ENCODE measurements around the gene GNAI1. TPM values are rescaled to one million over a fixed set of nuclear protein-coding genes. Genes with fewer than 3 reads are reported as not detected.

Gene GNAI1
- total and polyA plus RNA-seq, 3 experiments from 2014 or later, result 0.39 to 3.8 (median 0.42) TPM

- no peaks in the 10 kb centered on the region for H3K36me3 Mint-ChIP-seq
- CTCF ChIA-PET, result no interaction called here
- peaks cover 4 to 20% (median 10%) of the 10 kb centered on the region in 5 donors for H3K9me3 Mint-ChIP-seq
- H3K27me3 Mint-ChIP-seq, result peaks cover 0 to 1% of the 10 kb centered on the region in 2 donors
- H3K9me3 ChIP-seq (ENCODE audit: low read length), result no peaks in the 10 kb centered on the region
- no peaks in the 10 kb centered on the region for H3K4me1 ChIP-seq (ENCODE audit: insufficient read depth, low read length)
- H3K4me3 Mint-ChIP-seq, result no peak overlapping the region
- H3K36me3 ChIP-seq (ENCODE audit: insufficient read depth, low read length), result no peaks in the 10 kb centered on the region
- H3K27ac Mint-ChIP-seq, result no peak overlapping the region
- no peaks in the 10 kb centered on the region for H3K27me3 ChIP-seq (ENCODE audit: insufficient read depth, low read length, poor library complexity, severe bottlenecking)
- DNase-seq, result no peak
- H3K27ac ChIP-seq (ENCODE audit: low read depth, low read length), result no peak overlapping the region
- POLR2A ChIA-PET, result no interaction called here
- H3K4me1 Mint-ChIP-seq, result no peaks in the 10 kb centered on the region
- no peak overlapping the region for H3K4me3 ChIP-seq (ENCODE audit: low read length)
Measured at GRCh38 chr7:80244206-80244916, 109.7 kb downstream of the GNAI1 start.

GRCh38 chr7:80247144-80247543, 112.5 kb downstream of the GNAI1 start:
- no peak for DNase-seq
- Histone ChIP-seq H3K27me3 (ENCODE audit: insufficient read depth, low read length, poor library complexity, severe bottlenecking) (no peaks in the 10 kb centered on the region), H3K4me1 (ENCODE audit: insufficient read depth, low read length) (no peaks in the 10 kb centered on the region), H3K9me3 (ENCODE audit: low read length) (no peaks in the 10 kb centered on the region), H3K27ac (ENCODE audit: low read depth, low read length) (no peak overlapping the region), H3K4me3 (ENCODE audit: low read length) (no peak overlapping the region), H3K36me3 (ENCODE audit: insufficient read depth, low read length) (no peaks in the 10 kb centered on the region)
- Mint-ChIP-seq H3K9me3 (peaks cover 4 to 14% (median 11%) of the 10 kb centered on the region in 5 donors), H3K27ac (no peak overlapping the region), H3K27me3 (peaks cover 0 to 1% of the 10 kb centered on the region in 2 donors), H3K36me3 (no peaks in the 10 kb centered on the region), H3K4me3 (no peak overlapping the region), H3K4me1 (no peaks in the 10 kb centered on the region)
- ChIA-PET POLR2A (no interaction called here), CTCF (no interaction called here)

- Histone ChIP-seq H3K4me1 (ENCODE audit: insufficient read depth, low read length) (no peaks in the 10 kb centered on the region), H3K4me3 (ENCODE audit: low read length) (no peak overlapping the region), H3K9me3 (ENCODE audit: low read length) (no peaks in the 10 kb centered on the region), H3K27me3 (ENCODE audit: insufficient read depth, low read length, poor library complexity, severe bottlenecking) (no peaks in the 10 kb centered on the region), H3K36me3 (ENCODE audit: insufficient read depth, low read length) (no peaks in the 10 kb centered on the region), H3K27ac (ENCODE audit: low read depth, low read length) (no peak overlapping the region)
- Mint-ChIP-seq H3K36me3 (no peaks in the 10 kb centered on the region), H3K27me3 (peaks cover 0 to 1% of the 10 kb centered on the region in 2 donors), H3K4me3 (no peak overlapping the region), H3K9me3 (peaks cover 6 to 14% (median 11%) of the 10 kb centered on the region in 5 donors), H3K4me1 (no peaks in the 10 kb centered on the region), H3K27ac (no peak overlapping the region)
- DNase-seq, result no peak
- CTCF ChIA-PET, result no interaction called here
- POLR2A ChIA-PET, result no interaction called here
Measured at GRCh38 chr7:80247891-80248290, 113.3 kb downstream of the GNAI1 start.

GRCh38 chr7:80249184-80249583, 114.6 kb downstream of the GNAI1 start:
- H3K9me3 ChIP-seq (ENCODE audit: low read length), result no peaks in the 10 kb centered on the region
- no peak overlapping the region for H3K4me3 ChIP-seq (ENCODE audit: low read length)
- no peak for DNase-seq
- ChIA-PET CTCF (no interaction called here), POLR2A (no interaction called here)
- H3K36me3 ChIP-seq (ENCODE audit: insufficient read depth, low read length), result no peaks in the 10 kb centered on the region
- H3K27me3 ChIP-seq (ENCODE audit: insufficient read depth, low read length, poor library complexity, severe bottlenecking), result no peaks in the 10 kb centered on the region
- no peaks in the 10 kb centered on the region for H3K4me1 ChIP-seq (ENCODE audit: insufficient read depth, low read length)
- no peaks in the 10 kb centered on the region for H3K36me3 Mint-ChIP-seq
- H3K27ac Mint-ChIP-seq, result no peak overlapping the region
- peaks cover 6 to 17% (median 12%) of the 10 kb centered on the region in 5 donors for H3K9me3 Mint-ChIP-seq
- H3K4me3 Mint-ChIP-seq, result no peak overlapping the region
- H3K27ac ChIP-seq (ENCODE audit: low read depth, low read length), result no peak overlapping the region
- peaks cover 0 to 2% of the 10 kb centered on the region in 2 donors for H3K27me3 Mint-ChIP-seq
- H3K4me1 Mint-ChIP-seq, result no peaks in the 10 kb centered on the region

- no peak for DNase-seq
- Mint-ChIP-seq H3K4me1 (no peaks in the 10 kb centered on the region), H3K4me3 (no peak overlapping the region), H3K27ac (no peak overlapping the region), H3K36me3 (no peaks in the 10 kb centered on the region), H3K27me3 (peaks cover 0 to 2% of the 10 kb centered on the region in 2 donors), H3K9me3 (peaks cover 4 to 20% (median 12%) of the 10 kb centered on the region in 5 donors)
- Histone ChIP-seq H3K4me1 (ENCODE audit: insufficient read depth, low read length) (no peaks in the 10 kb centered on the region), H3K27ac (ENCODE audit: low read depth, low read length) (no peak overlapping the region), H3K4me3 (ENCODE audit: low read length) (no peak overlapping the region), H3K36me3 (ENCODE audit: insufficient read depth, low read length) (no peaks in the 10 kb centered on the region), H3K27me3 (ENCODE audit: insufficient read depth, low read length, poor library complexity, severe bottlenecking) (no peaks in the 10 kb centered on the region), H3K9me3 (ENCODE audit: low read length) (no peaks in the 10 kb centered on the region)
- ChIA-PET CTCF (no interaction called here), POLR2A (no interaction called here)
Measured at GRCh38 chr7:80249619-80250295, 115.1 kb downstream of the GNAI1 start.

- no peaks in the 10 kb centered on the region for H3K4me1 Mint-ChIP-seq
- no peaks in the 10 kb centered on the region for H3K36me3 Mint-ChIP-seq
- H3K4me1 ChIP-seq (ENCODE audit: insufficient read depth, low read length), result no peaks in the 10 kb centered on the region
- no peaks in the 10 kb centered on the region for H3K27me3 ChIP-seq (ENCODE audit: insufficient read depth, low read length, poor library complexity, severe bottlenecking)
- H3K27ac ChIP-seq (ENCODE audit: low read depth, low read length), result no peak overlapping the region
- no peaks in the 10 kb centered on the region for H3K36me3 ChIP-seq (ENCODE audit: insufficient read depth, low read length)
- H3K9me3 Mint-ChIP-seq, result peaks cover 2 to 20% (median 13%) of the 10 kb centered on the region in 5 donors
- H3K9me3 ChIP-seq (ENCODE audit: low read length), result no peaks in the 10 kb centered on the region
- DNase-seq, result no peak
- H3K4me3 Mint-ChIP-seq, result no peak overlapping the region
- CTCF ChIA-PET, result no interaction called here
- POLR2A ChIA-PET, result no interaction called here
- no peak overlapping the region for H3K27ac Mint-ChIP-seq
- H3K4me3 ChIP-seq (ENCODE audit: low read length), result no peak overlapping the region
- peaks cover 0 to 2% of the 10 kb centered on the region in 2 donors for H3K27me3 Mint-ChIP-seq
Measured at GRCh38 chr7:80253237-80253636, 118.6 kb downstream of the GNAI1 start.

GRCh38 chr7:80253653-80254052, 119.0 kb downstream of the GNAI1 start:
- H3K4me3 ChIP-seq (ENCODE audit: low read length), result no peak overlapping the region
- POLR2A ChIA-PET, result no interaction called here
- no peak overlapping the region for H3K27ac Mint-ChIP-seq
- no peaks in the 10 kb centered on the region for H3K36me3 ChIP-seq (ENCODE audit: insufficient read depth, low read length)
- H3K9me3 Mint-ChIP-seq, result peaks cover 2 to 20% (median 9%) of the 10 kb centered on the region in 5 donors
- CTCF ChIA-PET, result no interaction called here
- no peaks in the 10 kb centered on the region for H3K27me3 ChIP-seq (ENCODE audit: insufficient read depth, low read length, poor library complexity, severe bottlenecking)
- no peaks in the 10 kb centered on the region for H3K4me1 Mint-ChIP-seq
- H3K9me3 ChIP-seq (ENCODE audit: low read length), result no peaks in the 10 kb centered on the region
- H3K27ac ChIP-seq (ENCODE audit: low read depth, low read length), result no peak overlapping the region
- H3K4me1 ChIP-seq (ENCODE audit: insufficient read depth, low read length), result no peaks in the 10 kb centered on the region
- H3K27me3 Mint-ChIP-seq, result peaks cover 0 to 2% of the 10 kb centered on the region in 2 donors
- H3K36me3 Mint-ChIP-seq, result no peaks in the 10 kb centered on the region
- no peak for DNase-seq
- H3K4me3 Mint-ChIP-seq, result no peak overlapping the region

- Mint-ChIP-seq H3K9me3 (peaks cover 2 to 28% (median 12%) of the 10 kb centered on the region in 5 donors), H3K27me3 (peaks cover 0 to 3% of the 10 kb centered on the region in 2 donors), H3K27ac (no peak overlapping the region), H3K36me3 (no peaks in the 10 kb centered on the region), H3K4me1 (no peaks in the 10 kb centered on the region), H3K4me3 (no peak overlapping the region)
- Histone ChIP-seq H3K27me3 (ENCODE audit: insufficient read depth, low read length, poor library complexity, severe bottlenecking) (no peaks in the 10 kb centered on the region), H3K36me3 (ENCODE audit: insufficient read depth, low read length) (no peaks in the 10 kb centered on the region), H3K4me3 (ENCODE audit: low read length) (no peak overlapping the region), H3K4me1 (ENCODE audit: insufficient read depth, low read length) (no peaks in the 10 kb centered on the region), H3K27ac (ENCODE audit: low read depth, low read length) (no peak overlapping the region), H3K9me3 (ENCODE audit: low read length) (no peaks in the 10 kb centered on the region)
- DNase-seq, result no peak
- ChIA-PET POLR2A (no interaction called here), CTCF (no interaction called here)
Measured at GRCh38 chr7:80255656-80256055, 121.0 kb downstream of the GNAI1 start.

Measured in CD8-positive, alpha-beta memory T cell (primary cell).